Smooth muscle cell (in vitro differentiated cells): ENCODE results near the gene PCDH15. TPM values are rescaled to one million over a fixed set of nuclear protein-coding genes. Genes with fewer than 3 reads are reported as not detected.
"Not testable (repeated sequence)": the region's sequence is repeated elsewhere in the genome, so short reads cannot be mapped to it uniquely, and the experiment has no call there.

Experiments
- DNase-seq: peaks from one replicate; lab custom pipeline; 2025; ENCODE audit not compliant: unreplicated experiment; lab: John Stamatoyannopoulos, UW
- H2AFZ ChIP-seq: fragments of 200-600 bp; sonication (generic); 2 replicates; pipeline ENCODE4 v1.6.0; 2016; ENCODE audit warnings: antibody characterized with exemption, low read depth, mild to moderate bottlenecking
- H3F3A ChIP-seq: fragments of 200-600 bp; sonication (generic); 2 replicates; pipeline ENCODE4 v1.6.0; 2017; ENCODE audit warnings: antibody characterized with exemption, low read depth
- H3K27ac ChIP-seq: fragments of 200-600 bp; sonication (generic); 2 replicates; pipeline ENCODE4 v1.5.1; 2016; ENCODE audit warnings: low read depth, mild to moderate bottlenecking
- H3K27me3 ChIP-seq: fragments of 200-600 bp; sonication (generic); 2 replicates; pipeline ENCODE4 v1.6.1; 2016; ENCODE audit warnings: low read depth, mild to moderate bottlenecking
- H3K36me3 ChIP-seq: fragments of 200-600 bp; sonication (generic); 2 replicates; pipeline ENCODE4 v1.5.1; 2016; ENCODE audit warnings: low read depth
- H3K4me1 ChIP-seq: fragments of 200-600 bp; sonication (generic); 2 replicates; pipeline ENCODE4 v1.5.1; 2016; ENCODE audit warnings: low read depth
- H3K4me2 ChIP-seq: fragments of 200-600 bp; sonication (generic); 2 replicates; pipeline ENCODE4 v1.6.0; 2016; ENCODE audit warnings: mild to moderate bottlenecking
- H3K4me3 ChIP-seq: fragments of 200-600 bp; sonication (generic); 2 replicates; pipeline ENCODE4 v1.5.1; 2016; ENCODE audit warnings: mild to moderate bottlenecking
- H3K79me2 ChIP-seq: fragments of 200-600 bp; sonication (generic); 2 replicates; pipeline ENCODE4 v1.6.0; 2016; ENCODE audit warnings: low read depth, mild to moderate bottlenecking
- H3K9ac ChIP-seq: fragments of 200-600 bp; sonication (generic); 2 replicates; pipeline ENCODE4 v1.6.0; 2016; ENCODE audit warnings: low read depth
- H3K9me3 ChIP-seq: fragments of 200-600 bp; sonication (generic); replicated peaks from 2 replicates; pipeline ENCODE4 v1.5.1; 2016; ENCODE audit warnings: low read depth
- H4K20me1 ChIP-seq: fragments of 200-600 bp; sonication (generic); 2 replicates; pipeline ENCODE4 v1.6.0; 2016; ENCODE audit warnings: low read depth
- WGBS: methylation state at CpG from one replicate; pipeline ENCODE4 v1.1.7; 2016; ENCODE audit warnings: low lambda C conversion rate; 5-methylcytosine and 5-hydroxymethylcytosine counted together
- polyA plus RNA-seq: library from polyadenylated mRNA; unstranded; fragments of >200 nt; fragmentation: Nextera tagmentation; extraction: Ambion mirVana; gene quantifications from 2 replicates; pipeline ENCODE4 v1.2.1, GENCODE V29; 2016
- total RNA-seq: library from RNA; depleted of rRNA; stranded (reverse); fragments of >200 nt; gene quantifications from 2 replicates; pipeline ENCODE4 v1.2.3, GENCODE V29; 2014
- TF ChIP-seq, protein P1 (sequence below): fragments of 200-600 bp; sonication (generic); IDR thresholded peaks from 2 replicates; pipeline ENCODE4 v1.5.1; 2017; ENCODE audit warnings: borderline replicate concordance, mild to moderate bottlenecking, antibody characterized with exemption; ENCODE audit not compliant: insufficient read depth, poor library complexity, severe bottlenecking

Gene PCDH15
- total and polyA plus RNA-seq, 2 experiments from 2014 or later: not detected

DNA sequence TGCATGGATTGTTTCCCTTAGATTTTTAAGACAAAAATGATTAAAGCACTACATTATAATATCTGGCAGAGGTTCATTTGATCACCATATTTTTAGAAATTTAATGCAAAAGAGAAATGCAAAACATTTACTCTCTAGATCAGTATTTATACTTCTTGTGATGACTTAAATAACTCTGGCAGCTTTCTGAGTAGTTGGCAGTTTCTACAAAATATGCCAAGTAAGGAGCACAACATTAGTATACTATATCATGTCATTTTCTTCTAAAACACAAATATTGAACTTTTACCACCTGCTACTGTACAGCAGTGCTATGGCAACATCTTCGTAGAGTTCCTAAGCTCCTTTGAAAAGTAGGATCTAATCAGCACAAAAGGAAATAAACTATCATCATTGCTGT is 275.2 kb downstream of the PCDH15 start:
- Histone ChIP-seq H4K20me1 (no peaks in the 10 kb centered on the region), H3F3A (no peaks in the 10 kb centered on the region), H3K9ac (no peak overlapping the region), H3K4me2 (no peak overlapping the region), H3K27me3 (no peaks in the 10 kb centered on the region), H3K4me3 (no peak overlapping the region), H3K27ac (no peak overlapping the region), H2AFZ (no peak overlapping the region), H3K4me1 (no peaks in the 10 kb centered on the region), H3K79me2 (no peaks in the 10 kb centered on the region), H3K9me3 (no peaks in the 10 kb centered on the region), H3K36me3 (no peaks in the 10 kb centered on the region)
- no peak for DNase-seq
- TF ChIP-seq, protein P1, sequence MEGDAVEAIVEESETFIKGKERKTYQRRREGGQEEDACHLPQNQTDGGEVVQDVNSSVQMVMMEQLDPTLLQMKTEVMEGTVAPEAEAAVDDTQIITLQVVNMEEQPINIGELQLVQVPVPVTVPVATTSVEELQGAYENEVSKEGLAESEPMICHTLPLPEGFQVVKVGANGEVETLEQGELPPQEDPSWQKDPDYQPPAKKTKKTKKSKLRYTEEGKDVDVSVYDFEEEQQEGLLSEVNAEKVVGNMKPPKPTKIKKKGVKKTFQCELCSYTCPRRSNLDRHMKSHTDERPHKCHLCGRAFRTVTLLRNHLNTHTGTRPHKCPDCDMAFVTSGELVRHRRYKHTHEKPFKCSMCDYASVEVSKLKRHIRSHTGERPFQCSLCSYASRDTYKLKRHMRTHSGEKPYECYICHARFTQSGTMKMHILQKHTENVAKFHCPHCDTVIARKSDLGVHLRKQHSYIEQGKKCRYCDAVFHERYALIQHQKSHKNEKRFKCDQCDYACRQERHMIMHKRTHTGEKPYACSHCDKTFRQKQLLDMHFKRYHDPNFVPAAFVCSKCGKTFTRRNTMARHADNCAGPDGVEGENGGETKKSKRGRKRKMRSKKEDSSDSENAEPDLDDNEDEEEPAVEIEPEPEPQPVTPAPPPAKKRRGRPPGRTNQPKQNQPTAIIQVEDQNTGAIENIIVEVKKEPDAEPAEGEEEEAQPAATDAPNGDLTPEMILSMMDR: no peak
- 91% methylated on average over 1 of the region's 1 CpG for WGBS

- not testable (repeated sequence) for H4K20me1 ChIP-seq, H2AFZ ChIP-seq, H3K79me2 ChIP-seq, H3K4me1 ChIP-seq, H3F3A ChIP-seq, H3K4me2 ChIP-seq, H3K4me3 ChIP-seq, H3K36me3 ChIP-seq, H3K9me3 ChIP-seq, H3K9ac ChIP-seq, H3K27ac ChIP-seq, DNase-seq, H3K27me3 ChIP-seq
- WGBS: 90% methylated on average over 12 of the region's 12 CpGs
Measured at GRCh38 chr10:54515244-54515643, 285.8 kb downstream of the PCDH15 start.

DNA sequence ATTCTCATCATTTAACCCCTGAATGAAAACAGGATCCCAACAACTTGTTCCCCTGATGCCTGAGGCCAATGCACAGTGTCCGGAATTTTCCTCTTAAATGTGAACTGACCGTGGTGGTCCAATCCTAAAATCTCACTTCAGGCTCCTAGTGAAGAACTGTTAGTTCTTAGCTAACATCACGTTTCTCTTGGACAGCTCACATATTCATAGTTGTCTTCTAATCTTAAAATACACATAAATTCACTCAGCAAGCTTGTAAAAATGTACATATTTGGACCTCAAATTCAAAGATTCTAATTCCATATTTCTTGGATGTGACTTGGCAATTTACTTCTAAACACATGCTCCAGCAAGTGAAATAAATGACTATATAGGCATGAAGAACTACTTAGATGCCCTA is 297.2 kb downstream of the PCDH15 start:
- 80% methylated on average over 3 of the region's 3 CpGs for WGBS
- H3K79me2 ChIP-seq: no peaks in the 10 kb centered on the region
- no peak overlapping the region for H3K4me3 ChIP-seq
- no peaks in the 10 kb centered on the region for H4K20me1 ChIP-seq
- no peaks in the 10 kb centered on the region for H3K36me3 ChIP-seq
- H3K27me3 ChIP-seq: no peaks in the 10 kb centered on the region
- no peaks in the 10 kb centered on the region for H3F3A ChIP-seq
- H3K9ac ChIP-seq: no peak overlapping the region
- H2AFZ ChIP-seq: no peak overlapping the region
- H3K27ac ChIP-seq: no peak overlapping the region
- no peak for DNase-seq
- TF ChIP-seq, protein P1: no peak
- H3K4me2 ChIP-seq: no peak overlapping the region
- no peaks in the 10 kb centered on the region for H3K4me1 ChIP-seq
- no peaks in the 10 kb centered on the region for H3K9me3 ChIP-seq

- Histone ChIP-seq H3K4me3 (no peak overlapping the region), H3K27ac (no peak overlapping the region), H4K20me1 (no peaks in the 10 kb centered on the region), H3K27me3 (no peaks in the 10 kb centered on the region), H3K4me1 (no peaks in the 10 kb centered on the region), H2AFZ (no peak overlapping the region), H3K9me3 (no peaks in the 10 kb centered on the region), H3K36me3 (no peaks in the 10 kb centered on the region), H3K9ac (no peak overlapping the region), H3F3A (no peaks in the 10 kb centered on the region), H3K4me2 (no peak overlapping the region), H3K79me2 (no peaks in the 10 kb centered on the region)
- TF ChIP-seq, protein P1: no peak
- no peak for DNase-seq
Measured at GRCh38 chr10:54501929-54502328, 299.1 kb downstream of the PCDH15 start.
